ENCODE results near the gene WNT5A.

DNA sequence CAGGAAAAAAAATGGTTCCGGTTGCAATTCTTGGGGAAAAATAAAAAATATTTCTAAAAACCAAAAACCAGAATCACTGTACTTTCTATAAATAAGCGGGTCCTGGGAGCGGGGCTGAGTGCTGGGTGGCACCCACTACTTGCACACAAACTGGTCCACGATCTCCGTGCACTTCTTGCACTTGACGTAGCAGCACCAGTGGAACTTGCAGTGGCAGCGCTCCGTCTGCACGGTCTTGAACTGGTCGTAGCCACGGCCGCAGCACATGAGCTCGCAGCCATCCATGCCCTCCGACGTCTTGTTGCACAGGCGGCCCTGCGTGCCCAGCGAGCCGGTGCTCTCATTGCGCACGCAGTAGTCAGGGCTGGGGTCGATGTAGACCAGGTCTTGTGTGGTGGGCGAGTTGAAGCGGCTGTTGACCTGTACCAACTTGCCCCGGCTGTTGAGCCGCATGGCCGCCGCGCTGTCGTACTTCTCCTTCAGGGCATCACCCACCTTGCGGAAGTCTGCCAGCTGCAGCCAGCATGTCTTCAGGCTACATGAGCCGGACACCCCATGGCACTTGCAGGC, 17.1 kb downstream of the WNT5A start:
- no peak for TF ChIP-seq KLF1 (tag by site-specific recombination; IDR thresholded peaks at IDR 0.05)
- TF ChIP-seq, protein P1, sequence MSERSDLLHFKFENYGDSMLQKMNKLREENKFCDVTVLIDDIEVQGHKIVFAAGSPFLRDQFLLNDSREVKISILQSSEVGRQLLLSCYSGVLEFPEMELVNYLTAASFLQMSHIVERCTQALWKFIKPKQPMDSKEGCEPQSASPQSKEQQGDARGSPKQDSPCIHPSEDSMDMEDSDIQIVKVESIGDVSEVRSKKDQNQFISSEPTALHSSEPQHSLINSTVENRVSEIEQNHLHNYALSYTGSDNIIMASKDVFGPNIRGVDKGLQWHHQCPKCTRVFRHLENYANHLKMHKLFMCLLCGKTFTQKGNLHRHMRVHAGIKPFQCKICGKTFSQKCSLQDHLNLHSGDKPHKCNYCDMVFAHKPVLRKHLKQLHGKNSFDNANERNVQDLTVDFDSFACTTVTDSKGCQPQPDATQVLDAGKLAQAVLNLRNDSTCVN (tag by site-specific recombination; optimal IDR thresholded peaks at IDR 0.05), result no peak
- no peak for TF ChIP-seq MZF1 (tag by site-specific recombination; IDR thresholded peaks at IDR 0.05; ENCODE audit: borderline replicate concordance)
- TF ChIP-seq ZNF416 (tag by site-specific recombination; IDR thresholded peaks at IDR 0.05), result no peak
- no peak for TF ChIP-seq ZNF23 (tag by site-specific recombination; IDR thresholded peaks at IDR 0.05; ENCODE audit: borderline replicate concordance)
- TF ChIP-seq ZBTB1 (tag by site-specific recombination; IDR thresholded peaks at IDR 0.05), result no peak
- no peak for TF ChIP-seq ZNF670 (tag by site-specific recombination; IDR thresholded peaks at IDR 0.05; ENCODE audit: low read depth)
- TF ChIP-seq CTCF (tag by site-specific recombination; IDR thresholded peaks at IDR 0.05), result no peak

Data from HEK293 (cell line).